ENCODE data around the gene TM7SF2. TPM values are rescaled to one million over a fixed set of nuclear protein-coding genes. Genes with fewer than 3 reads are reported as not detected.

Gene TM7SF2
- polyA plus RNA-seq, 1 donor (not counting 4 experiments of a cell fraction or from before 2014, with no cell fraction given): 9.7 TPM

DNA sequence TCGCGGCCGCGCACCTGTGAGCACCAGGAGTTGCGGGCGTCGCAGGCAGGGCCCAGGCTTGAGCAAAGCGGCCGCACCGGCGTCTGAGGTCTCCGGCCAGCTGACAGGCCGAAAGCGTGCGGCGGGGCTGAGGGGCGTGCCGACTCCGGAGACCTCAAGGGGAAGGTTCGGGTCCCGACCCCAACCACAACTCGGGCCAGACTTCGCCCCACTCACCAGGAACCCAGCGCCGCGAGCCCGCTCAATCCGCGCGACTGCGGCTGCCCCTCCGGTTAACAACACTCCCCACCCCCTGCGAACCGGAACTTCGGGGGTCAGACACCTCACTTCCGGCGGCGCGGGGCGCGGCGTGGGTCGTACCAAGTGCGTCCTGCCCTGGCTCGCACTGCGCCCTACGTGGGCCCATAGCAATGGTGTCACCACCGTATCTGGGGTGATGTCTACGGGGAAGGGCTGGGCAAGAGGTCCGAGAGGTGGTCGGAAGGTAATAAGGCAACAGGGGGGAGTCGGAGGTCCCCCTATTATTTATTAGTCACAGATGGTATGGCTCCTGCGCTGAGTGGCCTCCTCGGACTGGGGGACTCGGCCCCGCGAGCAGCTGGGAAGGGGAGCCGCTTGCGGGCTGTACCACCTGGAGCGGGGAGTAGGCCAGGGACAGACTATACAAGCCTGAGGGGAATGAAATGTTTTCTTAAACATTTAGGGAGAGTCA is 22.7 kb downstream of the TM7SF2 start, which contains the start of gene SYVN1:
TSS of gene SYVN1 (minus strand) at position 280 of the 712 bp plus-strand sequence. CDS start 918 bp downstream, outside the sequence.
- Histone ChIP-seq H3K79me2 (ENCODE audit: control insufficient read depth, insufficient read depth, low read length) (peaks cover 32% of the 10 kb centered on the region), H3K9me1 (ENCODE audit: control insufficient read depth, extremely low read depth, insufficient read depth, low read length) (no peaks in the 10 kb centered on the region), H3K36me3 (ENCODE audit: control insufficient read depth in 2 of 2, extremely low read depth in 1 of 2, insufficient read depth in 2 of 2, low read length in 2 of 2) (peaks cover 26 to 35% of the 10 kb centered on the region in 2 experiments), H3K9ac (ENCODE audit: control insufficient read depth, extremely low read depth, insufficient read depth, low read length) (peak within 1 kb of the TSS; percentile 100), H3K27ac (ENCODE audit: control insufficient read depth, insufficient read depth, low read length) (peak within 1 kb of the TSS; percentile 100), H4K20me1 (ENCODE audit: control insufficient read depth, extremely low read depth, insufficient read depth, low read length) (peaks cover 8% of the 10 kb centered on the region), H3K27me3 (ENCODE audit: control insufficient read depth, extremely low read depth, insufficient read depth, low read length) (no peaks in the 10 kb centered on the region), H3K9me3 (ENCODE audit: control insufficient read depth, low read depth, low read length) (no peaks in the 10 kb centered on the region), H3K4me2 (ENCODE audit: control insufficient read depth, extremely low read depth, insufficient read depth, low read depth, low read length) (peak within 1 kb of the TSS; percentile 99), H3K4me3 (ENCODE audit: control insufficient read depth in 2 of 3, extremely low read depth in 1 of 3, insufficient read depth in 2 of 3, low read depth in 1 of 3, low read length in 3 of 3) (peak within 1 kb of the TSS; percentile 82 to 97 (median 90)), H3K4me1 (ENCODE audit: control insufficient read depth, extremely low read depth, insufficient read depth, low read length) (peaks cover 20% of the 10 kb centered on the region), H2AFZ (ENCODE audit: control insufficient read depth, low read length) (peak within 1 kb of the TSS; percentile 96)
- no peak for FAIRE-seq
- dilution Hi-C loops (cut with MboI; ENCODE audit: extremely low pct_ligation_motif_present, low sequenced_read_pairs): no loop called here
- DNase-seq (ENCODE audit: low read depth, low spot score): peak; percentile 58
- TF ChIP-seq, protein P1, sequence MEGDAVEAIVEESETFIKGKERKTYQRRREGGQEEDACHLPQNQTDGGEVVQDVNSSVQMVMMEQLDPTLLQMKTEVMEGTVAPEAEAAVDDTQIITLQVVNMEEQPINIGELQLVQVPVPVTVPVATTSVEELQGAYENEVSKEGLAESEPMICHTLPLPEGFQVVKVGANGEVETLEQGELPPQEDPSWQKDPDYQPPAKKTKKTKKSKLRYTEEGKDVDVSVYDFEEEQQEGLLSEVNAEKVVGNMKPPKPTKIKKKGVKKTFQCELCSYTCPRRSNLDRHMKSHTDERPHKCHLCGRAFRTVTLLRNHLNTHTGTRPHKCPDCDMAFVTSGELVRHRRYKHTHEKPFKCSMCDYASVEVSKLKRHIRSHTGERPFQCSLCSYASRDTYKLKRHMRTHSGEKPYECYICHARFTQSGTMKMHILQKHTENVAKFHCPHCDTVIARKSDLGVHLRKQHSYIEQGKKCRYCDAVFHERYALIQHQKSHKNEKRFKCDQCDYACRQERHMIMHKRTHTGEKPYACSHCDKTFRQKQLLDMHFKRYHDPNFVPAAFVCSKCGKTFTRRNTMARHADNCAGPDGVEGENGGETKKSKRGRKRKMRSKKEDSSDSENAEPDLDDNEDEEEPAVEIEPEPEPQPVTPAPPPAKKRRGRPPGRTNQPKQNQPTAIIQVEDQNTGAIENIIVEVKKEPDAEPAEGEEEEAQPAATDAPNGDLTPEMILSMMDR (optimal IDR thresholded peaks at IDR 0.05 in 1 of 3, IDR thresholded peaks at IDR 0.05 in 1 of 3, conservative IDR thresholded peaks at IDR 0.05 in 1 of 3; ENCODE audit: extremely low read depth in 1 of 3, insufficient read depth in 2 of 3, low read length in 3 of 3): no peak
- TF ChIP-seq EZH2 (IDR thresholded peaks at IDR 0.05; ENCODE audit: low read length): no peak

DNA sequence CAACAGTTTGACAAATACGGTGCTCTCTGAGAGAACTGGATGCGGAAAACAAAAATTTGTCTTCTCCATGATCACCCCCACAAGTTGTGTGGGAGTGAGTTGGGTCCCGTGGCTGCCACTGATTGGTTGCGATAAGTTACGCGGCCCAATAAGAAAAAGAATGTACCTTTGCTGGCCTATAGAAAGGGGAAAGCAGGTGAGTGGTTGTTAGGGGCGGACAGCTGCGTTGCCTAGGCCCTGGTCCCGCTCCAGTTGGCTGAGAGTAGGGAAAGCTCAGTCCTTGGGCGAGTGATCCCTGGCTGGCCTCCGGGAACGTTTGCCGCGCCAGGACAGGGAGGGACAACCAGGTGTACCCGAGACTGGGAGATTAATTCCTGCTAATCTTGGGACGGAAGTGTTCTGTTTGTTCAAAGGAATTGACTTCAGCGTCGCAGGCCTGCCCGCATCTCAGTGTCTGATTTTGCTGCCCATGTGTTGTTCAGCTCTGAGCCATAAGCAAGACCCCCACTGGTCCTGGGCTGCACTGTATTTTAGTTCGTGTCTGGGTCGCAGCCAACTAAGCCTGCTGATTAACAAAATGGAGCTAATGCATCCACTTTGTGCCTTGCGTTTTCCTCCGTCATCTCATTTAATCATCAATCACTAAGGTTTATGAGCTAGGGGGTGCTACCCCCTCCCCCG is 23.4 kb downstream of the TM7SF2 start:
- peak overlapping the region; percentile 100 for H3K27ac ChIP-seq (ENCODE audit: control insufficient read depth, insufficient read depth, low read length)
- FAIRE-seq (peak; percentile 78), DNase-seq (ENCODE audit: low read depth, low spot score) (peak; percentile 80)
- no peaks in the 10 kb centered on the region for H3K9me3 ChIP-seq (ENCODE audit: control insufficient read depth, low read depth, low read length)
- H4K20me1 ChIP-seq (ENCODE audit: control insufficient read depth, extremely low read depth, insufficient read depth, low read length): peaks cover 8% of the 10 kb centered on the region
- peak overlapping the region; percentile 100 for H3K9ac ChIP-seq (ENCODE audit: control insufficient read depth, extremely low read depth, insufficient read depth, low read length)
- H3K36me3 ChIP-seq (ENCODE audit: control insufficient read depth in 2 of 2, extremely low read depth in 1 of 2, insufficient read depth in 2 of 2, low read length in 2 of 2): peaks cover 19 to 28% of the 10 kb centered on the region in 2 experiments
- H3K4me1 ChIP-seq (ENCODE audit: control insufficient read depth, extremely low read depth, insufficient read depth, low read length): peaks cover 20% of the 10 kb centered on the region
- H3K9me1 ChIP-seq (ENCODE audit: control insufficient read depth, extremely low read depth, insufficient read depth, low read length): no peaks in the 10 kb centered on the region
- H3K79me2 ChIP-seq (ENCODE audit: control insufficient read depth, insufficient read depth, low read length): peaks cover 32% of the 10 kb centered on the region
- H3K4me2 ChIP-seq (ENCODE audit: control insufficient read depth, extremely low read depth, insufficient read depth, low read depth, low read length): peak overlapping the region; percentile 99
- dilution Hi-C loops (cut with MboI; ENCODE audit: extremely low pct_ligation_motif_present, low sequenced_read_pairs): no loop called here
- no peak for TF ChIP-seq EZH2 (IDR thresholded peaks at IDR 0.05; ENCODE audit: low read length)
- TF ChIP-seq, protein P1 (optimal IDR thresholded peaks at IDR 0.05 in 1 of 3, IDR thresholded peaks at IDR 0.05 in 1 of 3, conservative IDR thresholded peaks at IDR 0.05 in 1 of 3; ENCODE audit: extremely low read depth in 1 of 3, insufficient read depth in 2 of 3, low read length in 3 of 3): no peak
- no peaks in the 10 kb centered on the region for H3K27me3 ChIP-seq (ENCODE audit: control insufficient read depth, extremely low read depth, insufficient read depth, low read length)
- peak overlapping the region; percentile 96 for H2AFZ ChIP-seq (ENCODE audit: control insufficient read depth, low read length)
- H3K4me3 ChIP-seq (ENCODE audit: control insufficient read depth in 2 of 3, extremely low read depth in 1 of 3, insufficient read depth in 2 of 3, low read depth in 1 of 3, low read length in 3 of 3): peak overlapping the region; percentile 82 to 97 (median 90)
